Pulmonary artery endothelial cell (primary cell): ENCODE measurements around the gene PLA2G3. TPM values are rescaled to one million over a fixed set of nuclear protein-coding genes. Genes with fewer than 3 reads are reported as not detected.
A peak's percentile ranks its signal among the peaks of the same experiment; 100 is the strongest.
"Not testable (repeated sequence)": the region's sequence is repeated elsewhere in the genome, so short reads cannot be mapped to it uniquely, and the experiment has no call there.

ENCODE experiments used
- DNase-seq: peaks from one replicate; pipeline ENCODE4 v3.0.0-alpha.2; 2011; ENCODE audit warnings: low read depth, low spot score
- total RNA-seq: library from RNA; depleted of rRNA; stranded (reverse); fragments of >200 nt; gene quantifications from 2 replicates; pipeline ENCODE4 v1.2.3, GENCODE V29; 2014

The PLA2G3 gene
- total RNA-seq, 1 donor from 2014 or later = 0.26 TPM

DNA sequence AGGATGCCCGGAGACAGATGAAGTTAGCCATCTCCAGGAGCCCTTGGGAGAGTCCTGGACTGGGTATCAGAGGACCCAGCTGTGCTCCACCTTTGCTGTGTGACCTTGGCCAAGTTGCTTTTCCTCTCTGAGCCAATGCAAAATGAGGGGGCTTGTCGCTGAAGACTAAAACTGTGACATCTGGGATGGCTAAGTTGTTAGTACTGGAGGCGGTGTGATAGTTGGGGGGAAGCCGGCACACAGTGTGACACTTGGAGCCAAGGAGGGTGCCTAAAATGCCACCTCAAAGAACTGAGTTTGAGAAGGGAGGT, 17.1 kb downstream of the PLA2G3 start:
- no peak for DNase-seq

DNA sequence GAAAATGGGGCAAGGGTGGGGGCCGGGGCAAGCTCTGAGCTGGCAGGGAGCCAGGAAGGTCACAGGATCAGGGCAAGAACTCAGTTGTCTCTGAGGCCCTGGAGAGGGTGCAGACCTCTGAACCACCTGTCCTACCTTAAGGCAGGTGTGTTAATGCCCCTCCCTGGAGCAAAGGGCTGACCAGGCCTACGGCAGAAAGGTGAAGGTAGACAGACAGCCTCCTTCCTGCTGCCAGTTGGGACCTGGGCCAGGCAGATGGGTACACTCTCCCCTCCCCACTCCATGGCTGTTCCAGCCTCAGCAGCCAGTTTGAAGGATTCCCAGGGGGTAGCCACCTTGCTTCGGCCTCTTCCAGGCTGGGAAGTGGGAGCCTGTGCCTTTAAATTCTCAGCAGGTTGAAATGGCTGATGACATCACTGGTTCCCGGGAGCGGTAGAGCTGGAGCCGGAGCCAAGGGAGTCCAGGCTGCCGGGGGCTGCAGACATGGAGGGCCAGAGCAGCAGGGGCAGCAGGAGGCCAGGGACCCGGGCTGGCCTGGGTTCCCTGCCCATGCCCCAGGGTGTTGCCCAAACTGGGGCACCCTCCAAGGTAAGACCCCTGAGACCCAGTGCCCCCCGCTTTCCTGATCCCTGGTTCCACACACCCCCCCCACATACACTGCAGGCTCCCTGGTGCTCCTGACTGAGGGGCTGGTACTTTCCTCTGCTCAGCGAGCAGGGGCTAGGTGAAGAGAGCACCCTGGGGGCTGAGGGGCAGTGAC, 17.6 kb downstream of the PLA2G3 start, which contains the start of gene INPP5J:
INPP5J (plus strand) TSS at position 435 of the 760 bp plus-strand sequence; CDS start at position 484, 49 bp downstream.
- no peak for DNase-seq

DNA sequence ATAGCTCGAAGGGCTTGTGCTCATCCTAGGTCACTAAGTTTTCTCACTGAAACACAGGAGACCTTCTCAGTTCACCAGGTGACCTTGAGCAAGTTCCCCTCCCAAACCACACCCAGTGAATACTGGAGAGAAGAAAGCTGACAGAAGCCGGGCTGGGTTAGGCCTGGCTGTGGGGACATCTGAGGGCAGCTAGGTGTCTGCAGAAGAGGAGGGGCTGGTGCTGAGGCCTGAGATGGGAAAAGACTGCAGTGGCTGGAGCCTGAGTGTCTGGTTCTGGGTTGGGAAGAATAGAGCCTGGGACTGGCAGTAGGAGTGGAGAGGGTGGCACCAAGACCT, 18.1 kb downstream of the PLA2G3 start:
- DNase-seq = no peak

DNA sequence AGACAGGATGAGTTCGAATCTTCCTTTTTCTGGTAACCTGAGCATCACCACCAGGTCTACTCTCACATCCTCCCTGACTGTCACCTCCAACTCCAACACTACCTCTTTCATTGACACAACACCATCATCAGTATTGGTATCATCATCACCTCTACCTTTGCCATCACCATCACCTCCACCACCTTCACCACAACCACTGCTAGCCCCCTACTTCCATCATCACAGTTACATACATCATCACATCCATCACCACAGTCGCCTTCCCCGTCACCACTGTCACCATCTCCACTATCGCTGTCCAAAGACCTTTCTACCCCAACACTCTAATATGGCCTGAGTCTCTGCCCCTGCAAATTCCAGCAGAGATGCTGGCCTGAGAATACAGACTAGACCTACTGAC, 18.9 kb downstream of the PLA2G3 start:
- no peak for DNase-seq

DNA sequence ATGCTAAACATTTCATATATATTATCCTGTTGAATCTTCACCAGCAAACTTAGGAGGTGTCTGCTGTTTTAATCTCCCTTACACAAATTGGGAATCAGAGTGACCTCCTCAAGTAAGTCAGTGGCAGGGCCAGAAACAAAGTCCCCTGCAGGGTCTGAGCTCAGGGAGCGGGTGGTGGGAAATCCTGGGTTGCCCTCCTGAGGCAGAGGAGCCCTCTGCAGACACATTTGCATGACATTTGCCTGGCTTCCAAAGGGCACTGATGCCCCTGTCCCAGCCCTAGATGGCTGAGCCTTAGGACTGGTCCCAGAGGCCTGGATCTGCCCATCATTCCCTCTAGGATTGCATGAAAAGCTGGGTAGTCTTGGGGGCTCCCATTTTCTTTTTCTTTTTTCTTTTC, 19.7 kb downstream of the PLA2G3 start:
- DNase-seq = no peak

DNA sequence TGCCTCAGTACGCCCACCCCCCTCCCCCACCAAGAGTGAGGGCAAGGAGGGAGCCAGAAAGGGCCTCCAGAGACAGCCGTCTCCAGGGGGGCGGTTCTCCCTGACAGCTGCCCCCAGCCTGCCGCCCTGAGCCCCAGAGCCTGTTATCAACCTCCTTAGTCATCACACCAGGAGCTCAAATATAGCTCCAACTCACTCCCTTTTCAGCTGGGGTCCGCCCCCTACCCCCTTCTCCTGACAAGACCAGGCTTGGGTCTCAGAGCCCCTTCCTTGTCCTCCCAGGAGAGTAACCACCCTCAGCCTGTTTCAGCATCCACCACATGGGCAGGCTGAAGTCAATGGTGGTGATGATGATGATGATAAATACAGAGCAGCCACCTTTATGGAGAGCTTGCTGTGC, 20.1 kb downstream of the PLA2G3 start:
- no peak for DNase-seq

DNA sequence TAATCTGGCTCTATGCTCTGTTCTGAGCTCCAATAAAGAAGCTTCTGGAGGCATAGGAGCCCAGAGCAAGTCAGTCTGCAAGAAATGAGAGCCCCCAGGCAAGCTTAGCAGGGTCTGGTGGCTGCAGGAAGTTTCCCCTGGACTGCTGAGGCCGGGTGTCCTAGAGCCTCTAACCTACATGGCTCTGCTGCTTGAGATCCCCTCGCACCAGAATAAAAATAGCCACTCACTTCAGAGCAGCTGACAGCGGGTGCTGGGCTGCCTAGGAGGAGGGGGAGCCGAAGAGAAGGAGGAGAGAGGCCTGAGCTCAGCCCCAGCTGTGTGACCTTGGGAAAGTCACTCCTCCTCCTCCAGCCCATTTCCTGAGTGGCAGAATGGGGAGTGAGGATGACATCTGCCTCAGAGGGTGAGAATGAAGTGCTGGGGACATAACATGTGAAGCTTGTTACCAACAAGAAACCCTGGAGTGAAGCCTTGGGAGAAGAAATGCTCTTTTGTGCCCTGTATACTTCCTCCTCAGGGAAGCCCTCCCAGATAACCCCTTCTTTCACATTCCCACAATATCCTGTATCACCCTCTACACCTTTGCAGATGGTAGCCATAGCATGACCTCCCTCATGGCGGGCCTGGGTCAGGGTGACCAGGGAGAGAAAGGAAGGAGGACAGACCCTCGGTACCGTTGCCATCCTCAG, 21.1 kb downstream of the PLA2G3 start:
- no peak for DNase-seq

DNA sequence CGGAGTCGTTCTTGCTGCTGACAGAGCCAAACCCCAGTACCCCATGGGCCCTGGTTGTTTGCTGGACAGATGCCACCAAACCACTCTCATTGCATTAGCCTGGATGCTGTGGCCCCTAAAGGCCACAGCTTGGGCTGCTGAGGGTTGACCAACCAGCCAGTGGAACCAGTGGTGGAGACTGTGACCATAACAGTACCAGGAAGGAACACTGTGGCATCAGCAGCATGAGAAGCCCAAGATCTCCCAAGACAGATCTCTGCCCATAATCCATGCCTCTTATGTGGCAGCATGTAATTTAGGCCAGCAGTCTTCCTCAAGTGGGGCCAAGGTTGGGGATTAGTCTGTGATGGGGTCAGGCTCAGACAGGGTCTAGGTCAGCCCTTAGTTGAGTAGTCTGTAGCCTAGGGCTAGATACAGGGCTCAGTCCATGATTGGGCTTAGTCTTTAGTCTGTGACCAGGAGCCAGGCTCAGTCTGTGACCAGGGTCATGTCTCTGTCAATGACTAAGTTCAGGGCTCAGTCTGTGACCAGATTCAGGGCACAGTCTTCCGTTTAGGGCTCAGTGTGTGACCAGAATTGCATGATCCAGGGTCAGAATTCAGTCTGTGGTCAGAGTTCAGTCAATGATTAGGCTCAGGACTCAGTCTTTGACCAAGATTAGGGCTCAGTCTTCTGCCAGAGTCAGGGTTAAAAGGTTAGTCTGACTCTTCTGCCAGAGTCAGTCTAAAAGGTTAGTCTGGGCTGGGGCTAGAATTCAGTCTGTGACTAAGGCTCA, 22.1 kb downstream of the PLA2G3 start:
- DNase-seq = no peak

DNA sequence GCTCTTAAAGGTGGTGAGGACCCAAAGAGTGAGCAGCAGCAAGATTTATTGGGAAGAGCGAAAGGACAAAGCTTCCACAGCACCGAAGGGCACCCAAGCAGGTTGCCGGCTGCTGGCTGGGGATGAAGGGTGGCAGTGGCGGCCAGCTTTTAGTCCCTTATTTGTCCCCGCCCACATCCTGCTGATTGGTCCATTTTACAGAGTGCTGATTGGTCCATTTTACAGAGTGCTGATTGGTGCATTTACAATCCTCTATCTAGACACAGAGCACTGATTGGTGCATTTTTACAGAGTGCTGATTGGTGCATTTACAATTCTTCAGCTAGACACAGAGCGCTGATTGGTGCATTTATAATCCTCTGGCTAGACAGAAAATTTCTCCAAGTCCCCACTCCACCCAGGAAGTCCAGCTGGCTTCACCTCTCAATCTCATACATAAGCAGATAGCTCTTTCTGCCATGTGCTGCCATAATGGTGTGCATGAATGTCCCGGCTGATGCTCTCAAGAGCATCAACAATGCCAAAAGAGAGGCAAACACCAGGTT, 27.7 kb downstream of the PLA2G3 start:
- not testable (repeated sequence) for DNase-seq

DNA sequence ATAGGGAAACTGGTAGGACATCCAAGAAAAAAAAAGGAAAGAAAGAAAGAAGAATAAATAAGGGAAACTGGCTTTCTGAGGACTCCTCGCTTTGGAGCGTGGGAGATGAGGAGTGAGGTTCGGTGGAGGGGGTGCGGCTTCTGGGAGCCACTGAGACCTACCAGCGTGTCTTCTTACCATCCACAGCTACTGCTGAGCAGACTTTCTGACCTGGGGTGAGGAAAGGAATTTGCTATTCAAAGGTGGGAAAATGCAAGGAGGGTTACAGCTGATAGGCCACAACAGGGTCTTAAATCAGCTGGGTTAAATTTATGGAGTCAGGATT, 32.5 kb downstream of the PLA2G3 start:
- no peak for DNase-seq

DNA sequence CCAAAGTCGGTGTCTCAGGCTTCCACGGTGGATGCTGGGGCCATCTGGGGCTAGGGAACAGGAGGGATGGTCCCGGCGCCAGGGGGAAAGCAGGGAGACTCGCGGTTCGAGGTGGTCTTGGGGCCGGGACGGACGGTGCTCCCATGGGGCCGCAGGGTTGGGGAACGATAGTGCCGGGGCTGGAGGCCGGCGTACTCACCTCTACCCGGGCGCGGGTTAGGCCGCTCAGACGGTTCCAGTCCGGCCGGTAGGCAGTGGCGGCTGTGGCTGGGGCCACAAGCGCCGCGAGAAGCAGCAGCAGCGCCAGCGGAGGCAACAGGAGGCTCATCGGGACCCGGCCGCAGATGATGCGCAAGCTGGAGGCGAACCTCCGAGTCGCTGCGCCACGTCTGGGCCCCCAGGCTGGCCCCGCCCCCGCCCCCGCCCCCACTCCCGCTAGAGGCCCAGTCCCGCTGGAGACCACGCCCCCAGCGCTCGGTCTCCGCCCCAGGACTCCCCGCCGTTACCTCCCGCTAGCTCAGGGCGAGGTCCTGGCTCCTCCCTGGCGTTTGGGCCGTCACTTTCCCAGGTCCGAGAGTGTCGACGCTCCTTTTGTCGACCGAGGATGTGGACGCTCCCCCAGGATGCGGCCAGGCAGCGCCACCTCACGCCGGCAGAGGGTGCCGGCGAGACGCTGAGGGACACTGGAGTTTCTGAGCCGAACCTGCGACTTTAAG, 33.0 kb downstream of the PLA2G3 start, which contains the start of gene SELENOM:
SELENOM (minus strand) TSS at position 391 of the 716 bp plus-strand sequence; CDS start at position 328, 63 bp downstream.
- peak; percentile 93 for DNase-seq

DNA sequence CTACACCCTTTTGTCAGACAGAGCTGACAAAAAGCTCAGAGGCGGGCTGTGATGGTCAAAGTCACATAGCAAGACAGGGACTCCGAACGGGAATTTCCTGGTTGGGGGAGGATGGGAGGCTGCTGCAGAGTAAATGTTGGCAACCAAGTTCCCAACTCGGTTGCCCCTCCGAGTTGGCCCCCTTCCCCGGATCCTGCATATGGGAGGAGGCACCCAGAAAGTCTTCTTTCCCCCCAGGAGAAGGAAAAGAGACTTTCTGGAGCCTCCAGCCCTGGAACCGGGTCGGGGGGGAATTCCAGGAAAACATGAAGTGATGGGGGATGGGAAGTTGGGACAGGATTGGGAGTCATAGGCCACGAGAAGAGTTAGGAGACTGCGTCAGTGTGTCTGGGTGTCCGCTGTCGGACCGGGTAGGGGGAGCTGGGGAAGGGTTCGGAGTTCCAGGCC, 33.6 kb downstream of the PLA2G3 start:
- no peak for DNase-seq

DNA sequence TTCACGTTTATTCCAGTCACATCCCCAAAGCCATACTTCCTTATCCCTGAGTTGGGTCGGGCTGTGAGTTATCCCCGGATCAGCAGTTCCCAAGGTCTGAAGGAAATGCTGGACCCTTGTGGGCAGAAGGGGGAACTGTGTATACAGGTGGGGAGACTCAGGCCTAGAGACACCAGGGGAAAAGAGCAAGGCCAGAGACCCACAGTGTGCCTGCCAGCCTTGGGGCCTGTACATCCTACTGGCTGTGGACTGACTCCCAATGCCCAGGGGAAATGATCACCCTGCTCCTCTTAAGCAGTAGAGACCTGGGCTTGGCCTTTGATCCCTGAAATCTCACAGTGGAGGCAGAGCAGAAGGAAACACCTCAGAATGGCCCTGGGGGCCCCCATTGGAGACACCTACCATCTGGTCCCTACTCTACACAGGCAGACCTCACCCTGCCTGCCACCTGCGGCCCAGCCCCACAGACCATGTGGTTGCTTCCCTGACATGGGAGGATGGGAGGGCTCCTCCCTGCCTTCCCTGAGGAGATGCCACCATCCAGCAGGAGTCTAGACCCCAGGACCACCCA, 34.2 kb downstream of the PLA2G3 start:
- no peak for DNase-seq

DNA sequence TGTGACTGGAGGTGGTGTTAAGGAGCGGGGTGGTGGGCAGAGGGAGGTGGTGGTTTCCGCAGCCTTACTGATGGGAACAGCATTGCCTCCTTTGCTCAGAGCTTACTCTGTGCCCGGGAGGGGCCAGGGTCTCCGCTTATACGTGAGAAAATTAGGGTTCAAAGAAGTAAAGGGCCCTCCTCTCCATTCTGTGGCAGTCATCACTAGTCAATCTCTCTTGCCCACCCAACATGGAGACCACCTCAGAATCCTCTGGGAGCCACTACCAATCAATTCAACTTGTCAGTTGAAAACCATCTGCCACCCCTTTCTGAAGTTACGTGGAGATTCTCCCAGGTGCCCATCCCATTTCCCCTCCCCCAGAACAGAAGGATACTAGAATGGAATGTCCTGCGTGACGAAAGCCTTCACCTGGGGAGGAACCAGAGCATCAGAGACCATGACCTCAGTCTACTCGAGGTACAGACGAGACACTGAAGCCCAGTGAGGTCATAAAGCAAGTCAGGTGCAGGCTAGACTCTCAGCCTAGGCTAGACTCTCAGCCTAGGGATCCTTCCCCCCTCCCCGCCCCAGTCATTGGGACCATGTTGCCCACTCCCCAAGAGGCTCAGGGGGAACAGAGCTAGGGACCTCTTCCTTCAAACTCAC, 34.9 kb downstream of the PLA2G3 start:
- no peak for DNase-seq

DNA sequence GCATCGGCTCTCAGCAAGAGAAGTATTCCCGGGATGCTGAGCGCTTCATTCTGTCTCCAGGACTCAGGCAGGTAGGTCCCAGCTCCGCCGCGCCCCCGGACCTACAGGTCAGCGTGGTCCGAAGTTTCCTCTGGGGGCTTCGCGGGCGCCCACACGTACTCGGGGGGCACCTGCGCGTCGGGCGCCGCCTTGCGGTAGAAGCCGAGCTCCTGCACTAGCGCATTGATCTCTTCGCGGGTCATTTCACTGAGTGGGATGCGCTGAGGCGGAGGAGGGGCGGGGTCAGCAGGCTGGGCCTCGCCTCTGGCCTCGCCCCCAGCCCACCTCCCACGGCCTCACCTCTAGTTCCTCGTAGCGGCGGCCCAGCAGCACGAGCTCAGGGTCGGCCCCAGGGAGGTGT, 35.4 kb downstream of the PLA2G3 start:
- no peak for DNase-seq

DNA sequence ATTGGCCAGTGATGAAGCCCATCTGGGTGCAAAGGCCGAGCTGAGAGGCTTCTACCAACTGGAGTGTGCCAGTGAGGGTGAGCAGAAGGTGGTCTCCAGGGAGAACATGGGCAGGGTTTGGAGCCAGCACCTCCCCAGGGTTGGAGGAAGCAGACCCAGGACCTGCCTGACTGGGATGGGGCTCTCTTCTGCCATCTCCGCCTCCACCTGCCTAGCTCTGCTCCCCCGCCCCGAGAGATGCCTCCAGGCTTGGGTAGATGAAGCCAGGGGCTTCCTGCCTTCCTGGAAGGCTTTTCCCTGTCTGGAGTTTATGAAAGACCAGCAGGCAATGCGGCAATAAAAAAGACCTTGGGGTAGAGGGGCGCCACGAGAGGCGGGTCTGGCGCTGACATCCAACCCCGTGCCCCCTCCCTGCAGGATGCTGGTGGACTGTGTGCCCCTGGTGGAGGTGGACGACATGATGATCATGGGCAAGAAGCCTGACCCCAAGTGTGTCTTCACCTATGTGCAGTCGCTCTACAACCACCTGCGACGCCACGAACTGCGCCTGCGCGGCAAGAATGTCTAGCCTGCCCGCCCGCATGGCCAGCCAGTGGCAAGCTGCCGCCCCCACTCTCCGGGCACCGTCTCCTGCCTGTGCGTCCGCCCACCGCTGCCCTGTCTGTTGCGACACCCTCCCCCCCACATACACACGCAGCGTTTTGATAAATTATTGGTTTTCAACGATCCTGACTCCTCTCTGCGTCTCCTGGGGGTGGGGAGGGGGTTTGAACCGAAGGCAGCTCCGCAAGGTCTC, 36.2 kb downstream of the PLA2G3 start:
- no peak for DNase-seq

DNA sequence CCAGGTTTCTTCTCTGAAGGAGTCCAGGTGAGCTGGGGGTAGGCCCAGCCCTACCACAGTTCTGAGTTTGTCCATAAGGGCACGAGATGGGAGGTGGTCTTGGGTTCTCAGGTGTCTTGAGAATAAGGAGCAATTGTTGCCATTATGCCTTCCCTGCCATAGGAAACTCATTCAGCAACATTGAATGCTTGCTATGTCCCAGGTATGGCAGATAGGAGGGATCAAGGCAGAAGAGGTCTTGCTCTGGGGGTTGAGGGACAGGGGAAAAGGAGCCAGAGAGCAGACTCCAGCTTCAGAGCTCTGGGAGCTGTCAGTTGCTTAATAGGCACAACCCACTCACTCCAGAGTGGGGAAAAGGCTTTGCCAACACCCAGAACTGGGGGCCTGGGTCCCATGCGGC, 37.2 kb downstream of the PLA2G3 start:
- no peak for DNase-seq

DNA sequence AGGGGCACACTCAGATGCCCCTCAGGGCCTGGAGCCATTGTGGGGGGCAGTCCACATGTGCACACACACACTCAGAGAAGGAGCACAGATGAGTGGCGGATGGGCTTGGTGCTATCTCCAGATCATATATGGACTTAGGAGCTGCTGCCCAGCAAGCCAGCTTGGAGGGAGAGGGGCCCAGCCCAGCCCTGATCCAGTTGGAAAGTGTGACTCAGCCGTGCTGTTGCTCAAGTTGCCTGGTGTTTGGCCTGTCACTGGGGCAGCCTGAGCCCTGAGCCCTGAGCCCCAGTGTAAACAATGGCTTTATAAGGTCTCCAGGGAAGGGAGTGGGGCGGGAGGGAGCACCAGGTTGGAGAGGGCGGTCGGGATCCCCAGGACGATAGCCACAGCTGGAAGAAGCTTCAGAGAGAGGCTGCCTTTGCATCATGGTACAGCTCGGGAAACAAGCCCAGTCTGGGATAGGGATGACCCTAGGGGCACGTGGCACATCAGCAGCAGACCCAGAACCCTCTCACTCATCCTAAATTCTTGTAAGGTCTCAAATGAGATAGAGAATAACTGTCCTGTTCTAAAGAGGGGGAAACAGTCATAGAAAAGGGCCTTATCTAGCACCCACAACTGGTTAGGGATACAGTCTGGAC, 37.7 kb downstream of the PLA2G3 start:
- DNase-seq = no peak
